Raji (cell line): ENCODE measurements around the gene MAML3.

Experiments used
- POLR2A ChIP-seq: IDR thresholded peaks from 2 replicates; pipeline ENCODE4 v1.6.1; 2011; ENCODE audit warnings: low read depth, low read length, control low read depth; ENCODE audit not compliant: insufficient read depth

The MAML3 gene

GRCh38 chr4:139866276-139866962 is 287.6 kb downstream of the MAML3 start:
- TF ChIP-seq POLR2A = no peak

GRCh38 chr4:139865537-139865936 is 288.4 kb downstream of the MAML3 start:
- TF ChIP-seq POLR2A = no peak

- no peak for TF ChIP-seq POLR2A
Measured at GRCh38 chr4:139863531-139863930, 290.5 kb downstream of the MAML3 start.

- no peak for TF ChIP-seq POLR2A
Measured at GRCh38 chr4:139861471-139861870, 292.5 kb downstream of the MAML3 start.

GRCh38 chr4:139860435-139861024 is 293.5 kb downstream of the MAML3 start:
- no peak for TF ChIP-seq POLR2A

GRCh38 chr4:139859876-139860275 is 294.1 kb downstream of the MAML3 start:
- no peak for TF ChIP-seq POLR2A

- no peak for TF ChIP-seq POLR2A
Measured at GRCh38 chr4:139858436-139859205, 295.4 kb downstream of the MAML3 start.

- TF ChIP-seq POLR2A = no peak
Measured at GRCh38 chr4:139857977-139858376, 296.0 kb downstream of the MAML3 start.

GRCh38 chr4:139857021-139857420 is 297.0 kb downstream of the MAML3 start:
- no peak for TF ChIP-seq POLR2A

GRCh38 chr4:139854668-139855403 is 299.1 kb downstream of the MAML3 start:
- TF ChIP-seq POLR2A = no peak

GRCh38 chr4:139853309-139853708 is 300.7 kb downstream of the MAML3 start:
- no peak for TF ChIP-seq POLR2A

GRCh38 chr4:139852612-139853269 is 301.2 kb downstream of the MAML3 start:
- no peak for TF ChIP-seq POLR2A

GRCh38 chr4:139851639-139852038 is 302.3 kb downstream of the MAML3 start:
- TF ChIP-seq POLR2A = no peak

- TF ChIP-seq POLR2A = no peak
Measured at GRCh38 chr4:139851133-139851532, 302.9 kb downstream of the MAML3 start.

- no peak for TF ChIP-seq POLR2A
Measured at GRCh38 chr4:139849219-139849618, 304.8 kb downstream of the MAML3 start.
